HepG2 (cell line): ENCODE data around the gene SLC22A13.

ENCODE experiments used
- ATF2 ChIP-seq: sonication (generic); formaldehyde crosslinking; IDR thresholded peaks from 2 replicates; pipeline ENCODE4 v1.4.0; 2020; ENCODE audit warnings: missing genetic modification reagents
- DDIT3 ChIP-seq: sonication (generic); formaldehyde crosslinking; IDR thresholded peaks from 2 replicates; pipeline ENCODE4 v1.4.0; 2020; ENCODE audit warnings: mild to moderate bottlenecking, missing genetic modification reagents
- DPF2 ChIP-seq: sonication (generic); formaldehyde crosslinking; IDR thresholded peaks from 2 replicates; pipeline ENCODE4 v1.4.0; 2020; ENCODE audit warnings: mild to moderate bottlenecking, low read depth, missing genetic modification reagents, borderline replicate concordance
- E2F5 ChIP-seq: sonication (generic); formaldehyde crosslinking; conservative IDR thresholded peaks from 2 replicates; pipeline ENCODE4 v1.4.0; 2020; ENCODE audit warnings: missing genetic modification reagents
- FOXP1 ChIP-seq, 2 experiments: fragments of 450-650 bp in 1 of 2; IDR thresholded peaks; 2 replicates each; pipeline ENCODE4 v1.6.1; 2017 to 2018; ENCODE audit warnings: antibody characterized with exemption in 1 of 2
- HOXA7 ChIP-seq: sonication (generic); formaldehyde crosslinking; IDR thresholded peaks from 2 replicates; pipeline ENCODE4 v1.8.1; 2022; ENCODE audit warnings: mild to moderate bottlenecking, missing genetic modification reagents, moderate library complexity
- NFRKB ChIP-seq: fragments of 450-650 bp; IDR thresholded peaks from 2 replicates; pipeline ENCODE4 v1.6.1; 2017
- PHF8 ChIP-seq: sonication (generic); formaldehyde crosslinking; IDR thresholded peaks from 2 replicates; pipeline ENCODE4 v1.5.0; 2020; ENCODE audit warnings: missing genetic modification reagents
- SALL2 ChIP-seq: sonication (generic); formaldehyde crosslinking; IDR thresholded peaks from 2 replicates; pipeline ENCODE4 v1.8.1; 2023; ENCODE audit warnings: mild to moderate bottlenecking, missing genetic modification reagents, inconsistent platforms
- ZNF512 ChIP-seq: sonication (generic); formaldehyde crosslinking; IDR thresholded peaks from 2 replicates; pipeline ENCODE4 v1.4.0; 2020; ENCODE audit warnings: mild to moderate bottlenecking, missing genetic modification reagents
- ZNF605 ChIP-seq: sonication (generic); formaldehyde crosslinking; IDR thresholded peaks from 2 replicates; pipeline ENCODE4 v1.8.0; 2022; ENCODE audit warnings: mild to moderate bottlenecking, missing genetic modification reagents

- no peak for TF ChIP-seq ATF2
- TF ChIP-seq PHF8 (CRISPR knock-in tag), result no peak
- TF ChIP-seq FOXP1 (IDR thresholded peaks at IDR 0.05), result no peak
- no peak for TF ChIP-seq FOXP1 (CRISPR knock-in tag; IDR thresholded peaks at IDR 0.05)
- TF ChIP-seq SALL2 (CRISPR knock-in tag), result no peak
- no peak for TF ChIP-seq ZNF512
- TF ChIP-seq NFRKB, result no peak
- no peak for TF ChIP-seq ZNF605 (CRISPR knock-in tag)
- TF ChIP-seq E2F5 (CRISPR knock-in tag), result no peak
- no peak for TF ChIP-seq HOXA7
- no peak for TF ChIP-seq DPF2 (CRISPR knock-in tag)
- TF ChIP-seq DDIT3, result no peak
Observed at GRCh38 chr3:38311476-38311875, 45.9 kb downstream of the SLC22A13 start.
